TTC549 (cell line): ENCODE data around the gene NOC2L.
"Not testable (repeated sequence)": the region's sequence is repeated elsewhere in the genome, so short reads cannot be mapped to it uniquely, and the experiment has no call there.

Experiments used
- FAIRE-seq: peaks from 2 replicates; lab custom pipeline; 2012; peaks lifted over from hg19 to GRCh38; lab: Jason Lieb, UNC

NOC2L gene

GRCh38 chr1:901108-901859 lies 57.8 kb downstream of the NOC2L start:
- FAIRE-seq, result no peak

- FAIRE-seq, result no peak
These were observed 59.3 kb downstream of the NOC2L start for GRCh38 chr1:899636-900317.

GRCh38 chr1:897951-898350 lies 61.1 kb downstream of the NOC2L start:
- not testable (repeated sequence) for FAIRE-seq

GRCh38 chr1:897226-897625 lies 61.8 kb downstream of the NOC2L start:
- FAIRE-seq, result no peak
